ENCODE data around the gene OSBPL10. TPM values are rescaled to one million over a fixed set of nuclear protein-coding genes. Genes with fewer than 3 reads are reported as not detected.
A peak's percentile ranks its signal among the peaks of the same experiment; 100 is the strongest.

Gene OSBPL10
- total RNA-seq, 1 donor, result 29.0 TPM

- DNase-seq (ENCODE audit: insufficient read length, low spot score, missing footprints), result no peak
- Histone ChIP-seq H4K20me1 (ENCODE audit: insufficient read depth, low read length) (no peaks in the 10 kb centered on the region), H3K9me3 (ENCODE audit: low read depth, low read length) (no peaks in the 10 kb centered on the region), H3K4me1 (ENCODE audit: insufficient read depth, low read length) (peaks cover 17% of the 10 kb centered on the region), H3K36me3 (ENCODE audit: insufficient read depth, low read length) (no peaks in the 10 kb centered on the region), H2AFZ (ENCODE audit: low read length) (no peak overlapping the region), H3K4me2 (ENCODE audit: insufficient read depth, low read length) (no peak overlapping the region), H3K27me3 (ENCODE audit: insufficient read depth, low read length) (no peaks in the 10 kb centered on the region), H3K79me2 (ENCODE audit: insufficient read depth, low read length) (no peaks in the 10 kb centered on the region), H3K4me3 (ENCODE audit: insufficient read depth, low read length) (no peak overlapping the region), H3K27ac (ENCODE audit: low read depth, low read length) (no peak overlapping the region)
- TF ChIP-seq CTCF (IDR thresholded peaks at IDR 0.05; ENCODE audit: extremely low read depth, low read depth, low read length), result no peak
Observed at GRCh38 chr3:31908391-31909097, 72.5 kb downstream of the OSBPL10 start.

DNA sequence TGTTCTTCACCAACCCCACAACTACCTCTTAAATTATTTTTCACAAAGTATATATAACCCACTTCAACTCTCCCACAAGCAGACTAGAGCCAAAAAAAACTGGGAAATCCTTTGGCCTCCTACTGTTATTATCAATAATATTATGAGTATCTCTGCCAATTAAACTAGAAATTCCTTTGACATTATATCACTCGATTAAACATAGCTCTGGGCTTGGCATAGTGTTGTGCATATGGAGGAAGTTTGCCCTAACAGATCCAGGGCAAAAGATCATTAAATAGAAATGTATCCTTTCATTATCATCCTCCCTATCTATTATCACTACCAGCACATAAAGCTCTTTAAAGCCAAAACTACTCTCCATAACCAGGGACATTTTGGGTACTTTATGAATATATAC lies 74.9 kb downstream of the OSBPL10 start:
- no peaks in the 10 kb centered on the region for H3K9me3 ChIP-seq (ENCODE audit: low read depth, low read length)
- H4K20me1 ChIP-seq (ENCODE audit: insufficient read depth, low read length), result no peaks in the 10 kb centered on the region
- DNase-seq (ENCODE audit: insufficient read length, low spot score, missing footprints), result peak; percentile 69
- no peaks in the 10 kb centered on the region for H3K36me3 ChIP-seq (ENCODE audit: insufficient read depth, low read length)
- H3K79me2 ChIP-seq (ENCODE audit: insufficient read depth, low read length), result no peaks in the 10 kb centered on the region
- no peak overlapping the region for H3K27ac ChIP-seq (ENCODE audit: low read depth, low read length)
- H3K4me1 ChIP-seq (ENCODE audit: insufficient read depth, low read length), result peaks cover 17% of the 10 kb centered on the region
- H3K4me2 ChIP-seq (ENCODE audit: insufficient read depth, low read length), result no peak overlapping the region
- H3K4me3 ChIP-seq (ENCODE audit: insufficient read depth, low read length), result no peak overlapping the region
- H2AFZ ChIP-seq (ENCODE audit: low read length), result no peak overlapping the region
- no peak for TF ChIP-seq CTCF (IDR thresholded peaks at IDR 0.05; ENCODE audit: extremely low read depth, low read depth, low read length)
- H3K27me3 ChIP-seq (ENCODE audit: insufficient read depth, low read length), result no peaks in the 10 kb centered on the region

- Histone ChIP-seq H3K79me2 (ENCODE audit: insufficient read depth, low read length) (no peaks in the 10 kb centered on the region), H3K4me2 (ENCODE audit: insufficient read depth, low read length) (no peak overlapping the region), H4K20me1 (ENCODE audit: insufficient read depth, low read length) (no peaks in the 10 kb centered on the region), H3K27ac (ENCODE audit: low read depth, low read length) (no peak overlapping the region), H3K9me3 (ENCODE audit: low read depth, low read length) (no peaks in the 10 kb centered on the region), H3K27me3 (ENCODE audit: insufficient read depth, low read length) (no peaks in the 10 kb centered on the region), H3K4me3 (ENCODE audit: insufficient read depth, low read length) (no peak overlapping the region), H3K4me1 (ENCODE audit: insufficient read depth, low read length) (peaks cover 13% of the 10 kb centered on the region), H3K36me3 (ENCODE audit: insufficient read depth, low read length) (no peaks in the 10 kb centered on the region), H2AFZ (ENCODE audit: low read length) (no peak overlapping the region)
- no peak for DNase-seq (ENCODE audit: insufficient read length, low spot score, missing footprints)
- no peak for TF ChIP-seq CTCF (IDR thresholded peaks at IDR 0.05; ENCODE audit: extremely low read depth, low read depth, low read length)
Observed at GRCh38 chr3:31903686-31904431, 77.2 kb downstream of the OSBPL10 start.

DNA sequence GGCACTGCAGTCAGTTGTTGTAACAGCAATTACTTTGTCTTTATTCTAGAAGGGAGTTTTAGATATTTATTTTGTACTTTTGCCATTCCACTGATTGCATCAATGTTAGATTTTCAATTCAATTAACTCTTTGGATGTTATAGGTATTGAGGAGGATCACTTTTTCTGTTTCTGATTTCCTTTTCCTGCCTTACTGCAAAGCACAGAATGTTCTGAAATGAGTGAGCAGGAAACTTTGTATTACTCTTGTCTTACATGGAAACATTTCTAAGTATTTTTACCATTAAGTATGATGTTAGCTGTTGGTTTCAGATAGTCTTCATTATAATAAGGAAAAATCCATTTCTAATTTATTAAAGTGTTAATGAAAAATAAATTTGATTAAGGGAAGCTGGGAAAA lies 80.5 kb downstream of the OSBPL10 start:
- H3K27me3 ChIP-seq (ENCODE audit: insufficient read depth, low read length), result no peaks in the 10 kb centered on the region
- H3K9me3 ChIP-seq (ENCODE audit: low read depth, low read length), result no peaks in the 10 kb centered on the region
- H3K4me2 ChIP-seq (ENCODE audit: insufficient read depth, low read length), result no peak overlapping the region
- DNase-seq (ENCODE audit: insufficient read length, low spot score, missing footprints), result no peak
- H2AFZ ChIP-seq (ENCODE audit: low read length), result no peak overlapping the region
- H3K4me3 ChIP-seq (ENCODE audit: insufficient read depth, low read length), result no peak overlapping the region
- peaks cover 3% of the 10 kb centered on the region for H4K20me1 ChIP-seq (ENCODE audit: insufficient read depth, low read length)
- peaks cover under 1% of the 10 kb centered on the region for H3K4me1 ChIP-seq (ENCODE audit: insufficient read depth, low read length)
- no peak overlapping the region for H3K27ac ChIP-seq (ENCODE audit: low read depth, low read length)
- no peaks in the 10 kb centered on the region for H3K79me2 ChIP-seq (ENCODE audit: insufficient read depth, low read length)
- no peak for TF ChIP-seq CTCF (IDR thresholded peaks at IDR 0.05; ENCODE audit: extremely low read depth, low read depth, low read length)
- no peaks in the 10 kb centered on the region for H3K36me3 ChIP-seq (ENCODE audit: insufficient read depth, low read length)
